Panc1 (cell line): ENCODE measurements around the gene LDHD. TPM values are rescaled to one million over a fixed set of nuclear protein-coding genes. Genes with fewer than 3 reads are reported as not detected.

Source experiments
- ATAC-seq: fragments of 200-7000 bp; cut with Tn5 transposase; 2 replicates; pipeline ENCODE4 v1.9.1; 2020; ENCODE audit warnings: mild to moderate bottlenecking, moderate library complexity
- BruUV-seq: library from RNA; stranded (reverse); fragments of 400-500 nt; replicated peaks from 2 replicates; lab custom pipeline; 2021; lab: Mats Ljungman, UMichigan
- CTCF ChIA-PET: fragments of 300-600 bp; sonication (Branson Sonifier 250); formaldehyde crosslinking; loops from one replicate; lab custom pipeline; 2022; ENCODE audit warnings: antibody characterized with exemption; lab: Charles Lee
- POLR2A ChIA-PET: fragments of 300-600 bp; sonication (Branson Sonifier 250); formaldehyde crosslinking; loops from one replicate; lab custom pipeline; 2022; ENCODE audit warnings: antibody characterized with exemption; lab: Charles Lee
- DNase-seq: peaks from one replicate; pipeline ENCODE4 v3.0.0-alpha.2; 2010; ENCODE audit warnings: low read depth, low spot score
- H3K27ac ChIP-seq: 2 replicates; pipeline ENCODE4 v1.5.1; 2011; ENCODE audit warnings: mild to moderate bottlenecking, low read length, inconsistent platforms
- H3K27me3 ChIP-seq: fragments of 200-500 bp; sonication (Bioruptor generic); 2 replicates; pipeline ENCODE4 v1.6.0; 2014; ENCODE audit warnings: low read length, inconsistent platforms; ENCODE audit not compliant: control insufficient read depth, insufficient read depth
- H3K36me3 ChIP-seq: fragments of 200-500 bp; sonication (Bioruptor generic); 2 replicates; pipeline ENCODE4 v1.5.1; 2014; ENCODE audit warnings: inconsistent platforms, mild to moderate bottlenecking, low read length, moderate library complexity; ENCODE audit not compliant: control insufficient read depth, insufficient read depth
- H3K4me1 ChIP-seq: 2 replicates; pipeline ENCODE4 v1.5.1; 2011; ENCODE audit warnings: inconsistent platforms, mild to moderate bottlenecking, low read length, moderate library complexity; ENCODE audit not compliant: control insufficient read depth, insufficient read depth
- H3K4me3 ChIP-seq, 2 experiments: 2 replicates each; pipeline ENCODE4 v1.5.1; 2011 to 2012; ENCODE audit warnings: low read depth in 2 of 2, low read length in 2 of 2, mild to moderate bottlenecking in 2 of 2, inconsistent platforms in 1 of 2, moderate library complexity in 1 of 2
- H3K9me3 ChIP-seq: fragments of 200-500 bp; sonication (Bioruptor generic); 2 replicates; pipeline ENCODE4 v1.5.1; 2014; ENCODE audit warnings: low read depth, mild to moderate bottlenecking, inconsistent platforms, low read length, moderate library complexity; ENCODE audit not compliant: control insufficient read depth, insufficient read depth
- POLR2AphosphoS5 ChIP-seq: IDR thresholded peaks from 2 replicates; pipeline ENCODE4 v1.6.1; 2012; ENCODE audit warnings: mild to moderate bottlenecking, low read depth, low read length, moderate library complexity
- SIN3A ChIP-seq: IDR thresholded peaks from 2 replicates; pipeline ENCODE4 v1.6.1; 2012; ENCODE audit warnings: low read depth, mild to moderate bottlenecking, low read length, moderate library complexity, borderline replicate concordance; ENCODE audit not compliant: insufficient read depth
- TCF7L2 ChIP-seq: IDR thresholded peaks from 2 replicates; pipeline ENCODE4 v1.6.1; 2011; ENCODE audit warnings: mild to moderate bottlenecking, low read depth, low read length, inconsistent platforms
- in situ Hi-C: cut with HindIII; loops from 2 replicates; pipeline ENCODE4 v1.10.0; 2016; ENCODE audit warnings: low sequenced_read_pairs, low pct_unique_long_range_greater_than_20kb
- intact Hi-C: fragments of 100-400 bp; cut with micrococcal nuclease; formaldehyde crosslinking; loops from one replicate; pipeline ENCODE4 v1.10.0; 2022; ENCODE audit not compliant: unreplicated experiment
- total RNA-seq: library from RNA; stranded (reverse); gene quantifications from one replicate; pipeline ENCODE4 v1.2.1, GENCODE V29; 2021; ENCODE audit not compliant: unreplicated experiment
- TF ChIP-seq, protein P1 (sequence below), 2 experiments: IDR thresholded peaks; 2 replicates each; pipeline ENCODE4 v1.6.1; 2011 to 2012; ENCODE audit warnings: low read depth in 2 of 2, control low read depth in 1 of 2, low read length in 1 of 2, mild to moderate bottlenecking in 1 of 2, moderate library complexity in 1 of 2; ENCODE audit not compliant: insufficient read depth in 1 of 2
- TF ChIP-seq, protein P2 (sequence below): fragments of 450-650 bp; IDR thresholded peaks from 2 replicates; pipeline ENCODE4 v1.5.1; 2017; ENCODE audit warnings: mild to moderate bottlenecking

The LDHD gene
- total RNA-seq, 1 experiment from 2014 or later, result 3.1 TPM

DNA sequence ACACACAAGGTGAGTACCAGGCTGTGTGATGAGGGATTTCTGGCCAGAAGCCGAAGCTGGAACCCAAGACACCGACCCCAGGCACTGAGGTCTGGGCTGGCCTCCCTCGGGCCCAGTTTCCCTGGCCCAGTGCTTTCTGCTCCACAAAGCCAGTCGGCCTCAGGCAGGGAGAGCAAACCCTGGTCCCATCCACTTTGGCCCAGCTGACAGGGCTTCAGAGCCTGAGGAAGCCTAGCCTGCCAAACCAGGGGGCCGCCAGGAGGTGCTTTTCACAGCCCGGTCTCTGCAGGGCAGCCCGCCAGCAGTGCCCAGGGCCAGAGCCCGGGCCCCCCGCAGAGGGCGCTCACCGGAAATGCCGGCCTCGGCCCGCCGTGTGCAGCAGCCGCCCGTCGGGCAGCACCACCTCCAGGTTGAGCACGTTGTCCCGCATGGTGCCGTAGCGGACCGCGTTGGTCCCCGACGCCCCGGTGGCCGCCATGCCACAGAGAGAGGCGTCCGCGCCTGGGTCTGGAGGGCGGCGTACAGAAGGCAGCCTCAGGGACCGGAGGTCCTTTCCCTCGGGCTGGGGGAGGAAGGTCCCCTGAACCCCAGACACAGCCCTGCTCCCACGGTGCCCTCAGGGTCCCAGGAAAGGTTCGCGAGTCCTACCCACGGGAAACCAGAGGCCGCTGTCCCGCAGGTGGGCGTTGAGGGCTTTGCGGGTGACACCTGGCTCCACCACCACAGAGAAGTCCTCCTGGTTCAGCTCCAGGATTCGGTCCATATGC is 2.2 kb downstream of the LDHD start:
- Histone ChIP-seq H3K27ac (no peak overlapping the region), H3K4me1 (peaks cover 29% of the 10 kb centered on the region), H3K27me3 (no peaks in the 10 kb centered on the region), H3K4me3 (no peak overlapping the region), H3K9me3 (no peaks in the 10 kb centered on the region), H3K36me3 (no peaks in the 10 kb centered on the region)
- ChIA-PET CTCF (interaction anchor here (0.5 kb wide), 1 partner anchor 21 kb away, joined by 5 read pairs; no protein-coding TSS in a partner anchor), POLR2A (no interaction called here)
- intact Hi-C loops, result loop anchor here (10.0 kb wide), 1 partner anchor 300 kb away; no protein-coding TSS in a partner anchor
- BruUV-seq, result no TSS peak
- TF ChIP-seq, protein P1, sequence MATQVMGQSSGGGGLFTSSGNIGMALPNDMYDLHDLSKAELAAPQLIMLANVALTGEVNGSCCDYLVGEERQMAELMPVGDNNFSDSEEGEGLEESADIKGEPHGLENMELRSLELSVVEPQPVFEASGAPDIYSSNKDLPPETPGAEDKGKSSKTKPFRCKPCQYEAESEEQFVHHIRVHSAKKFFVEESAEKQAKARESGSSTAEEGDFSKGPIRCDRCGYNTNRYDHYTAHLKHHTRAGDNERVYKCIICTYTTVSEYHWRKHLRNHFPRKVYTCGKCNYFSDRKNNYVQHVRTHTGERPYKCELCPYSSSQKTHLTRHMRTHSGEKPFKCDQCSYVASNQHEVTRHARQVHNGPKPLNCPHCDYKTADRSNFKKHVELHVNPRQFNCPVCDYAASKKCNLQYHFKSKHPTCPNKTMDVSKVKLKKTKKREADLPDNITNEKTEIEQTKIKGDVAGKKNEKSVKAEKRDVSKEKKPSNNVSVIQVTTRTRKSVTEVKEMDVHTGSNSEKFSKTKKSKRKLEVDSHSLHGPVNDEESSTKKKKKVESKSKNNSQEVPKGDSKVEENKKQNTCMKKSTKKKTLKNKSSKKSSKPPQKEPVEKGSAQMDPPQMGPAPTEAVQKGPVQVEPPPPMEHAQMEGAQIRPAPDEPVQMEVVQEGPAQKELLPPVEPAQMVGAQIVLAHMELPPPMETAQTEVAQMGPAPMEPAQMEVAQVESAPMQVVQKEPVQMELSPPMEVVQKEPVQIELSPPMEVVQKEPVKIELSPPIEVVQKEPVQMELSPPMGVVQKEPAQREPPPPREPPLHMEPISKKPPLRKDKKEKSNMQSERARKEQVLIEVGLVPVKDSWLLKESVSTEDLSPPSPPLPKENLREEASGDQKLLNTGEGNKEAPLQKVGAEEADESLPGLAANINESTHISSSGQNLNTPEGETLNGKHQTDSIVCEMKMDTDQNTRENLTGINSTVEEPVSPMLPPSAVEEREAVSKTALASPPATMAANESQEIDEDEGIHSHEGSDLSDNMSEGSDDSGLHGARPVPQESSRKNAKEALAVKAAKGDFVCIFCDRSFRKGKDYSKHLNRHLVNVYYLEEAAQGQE (IDR thresholded peaks at IDR 0.05; ENCODE audit: insufficient read depth in 1 of 2, low read depth in 2 of 2, low read length in 1 of 2), result no peak
- TF ChIP-seq TCF7L2 (no peak), POLR2AphosphoS5 (no peak), SIN3A (no peak)
- TF ChIP-seq, protein P2, sequence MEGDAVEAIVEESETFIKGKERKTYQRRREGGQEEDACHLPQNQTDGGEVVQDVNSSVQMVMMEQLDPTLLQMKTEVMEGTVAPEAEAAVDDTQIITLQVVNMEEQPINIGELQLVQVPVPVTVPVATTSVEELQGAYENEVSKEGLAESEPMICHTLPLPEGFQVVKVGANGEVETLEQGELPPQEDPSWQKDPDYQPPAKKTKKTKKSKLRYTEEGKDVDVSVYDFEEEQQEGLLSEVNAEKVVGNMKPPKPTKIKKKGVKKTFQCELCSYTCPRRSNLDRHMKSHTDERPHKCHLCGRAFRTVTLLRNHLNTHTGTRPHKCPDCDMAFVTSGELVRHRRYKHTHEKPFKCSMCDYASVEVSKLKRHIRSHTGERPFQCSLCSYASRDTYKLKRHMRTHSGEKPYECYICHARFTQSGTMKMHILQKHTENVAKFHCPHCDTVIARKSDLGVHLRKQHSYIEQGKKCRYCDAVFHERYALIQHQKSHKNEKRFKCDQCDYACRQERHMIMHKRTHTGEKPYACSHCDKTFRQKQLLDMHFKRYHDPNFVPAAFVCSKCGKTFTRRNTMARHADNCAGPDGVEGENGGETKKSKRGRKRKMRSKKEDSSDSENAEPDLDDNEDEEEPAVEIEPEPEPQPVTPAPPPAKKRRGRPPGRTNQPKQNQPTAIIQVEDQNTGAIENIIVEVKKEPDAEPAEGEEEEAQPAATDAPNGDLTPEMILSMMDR, result no peak
- no peak for ATAC-seq
- no peak for DNase-seq
- in situ Hi-C loops, result no loop called here

DNA sequence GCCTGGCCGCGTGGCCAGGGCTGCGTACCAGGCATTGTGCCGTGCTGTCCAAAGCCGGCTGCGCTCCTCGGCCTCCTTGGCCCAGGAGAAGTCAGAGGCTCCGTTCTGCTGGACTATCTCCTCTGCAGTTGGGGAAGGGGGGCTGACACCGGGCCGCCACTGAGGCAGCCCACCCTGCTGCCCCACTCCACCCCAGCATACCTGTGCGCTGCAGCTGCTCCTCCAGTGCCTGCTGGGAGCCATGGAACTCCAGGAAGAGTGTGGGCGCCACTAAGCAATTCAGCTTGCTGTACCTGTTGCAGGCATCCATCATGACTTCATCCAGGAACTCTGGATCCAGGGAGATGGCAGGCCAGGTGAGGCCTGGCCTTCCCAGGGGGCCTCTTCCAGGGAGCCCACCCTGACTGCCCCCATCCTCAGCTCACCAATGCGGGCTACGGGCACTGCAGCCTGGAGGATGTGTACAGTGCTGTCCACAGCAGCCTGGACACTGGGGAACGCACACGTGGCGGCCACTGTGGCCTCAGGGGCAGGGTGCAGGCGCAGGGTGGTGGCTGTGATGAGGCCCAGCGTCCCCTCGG is 2.9 kb downstream of the LDHD start:
- no TSS peak for BruUV-seq
- ATAC-seq (no peak), DNase-seq (no peak)
- intact Hi-C loops (loop anchor here (10.0 kb wide), 1 partner anchor 299 kb away; no protein-coding TSS in a partner anchor), in situ Hi-C loops (no loop called here)
- CTCF ChIA-PET, result interaction anchor here (0.5 kb wide), 1 partner anchor 21 kb away, joined by 5 read pairs; no protein-coding TSS in a partner anchor
- H3K27me3 ChIP-seq, result no peaks in the 10 kb centered on the region
- H3K27ac ChIP-seq, result no peak overlapping the region
- TF ChIP-seq SIN3A, result no peak
- no peak for TF ChIP-seq POLR2AphosphoS5
- TF ChIP-seq, protein P1 (IDR thresholded peaks at IDR 0.05; ENCODE audit: insufficient read depth in 1 of 2, low read depth in 2 of 2, low read length in 1 of 2), result no peak
- no peak for TF ChIP-seq TCF7L2
- TF ChIP-seq, protein P2, result no peak
- H3K4me3 ChIP-seq, result no peak overlapping the region
- peaks cover 36% of the 10 kb centered on the region for H3K4me1 ChIP-seq
- POLR2A ChIA-PET, result no interaction called here
- no peaks in the 10 kb centered on the region for H3K36me3 ChIP-seq
- H3K9me3 ChIP-seq, result no peaks in the 10 kb centered on the region
